ENCODE results near the gene NAA10.

Gene NAA10

DNA sequence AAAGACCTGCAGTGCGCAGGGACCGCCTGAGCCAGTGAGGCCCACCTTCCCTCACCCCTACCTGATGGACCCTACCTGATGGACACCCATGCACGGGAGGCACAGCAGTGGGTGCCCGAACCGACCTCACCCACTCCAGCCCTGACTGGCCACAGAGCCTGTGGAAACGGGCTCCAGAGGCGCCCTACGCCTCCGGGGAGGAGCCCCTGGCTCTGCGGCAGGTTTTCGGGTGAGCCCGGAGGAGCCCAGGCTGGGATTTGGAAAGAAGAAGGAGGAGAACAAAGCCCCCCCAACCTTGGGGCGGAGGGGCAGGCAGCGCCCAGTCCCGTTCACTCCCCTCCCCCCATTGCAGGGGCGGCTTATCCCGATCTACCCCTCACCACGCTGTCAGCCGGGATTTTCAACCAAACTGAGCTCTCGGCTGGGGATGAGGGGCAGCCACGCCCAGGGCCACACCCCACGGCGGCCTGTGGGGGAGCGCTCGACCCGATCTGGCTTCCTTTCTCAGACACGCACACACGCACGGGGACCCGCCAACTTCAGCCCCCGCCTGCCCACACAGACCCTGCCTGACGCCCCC, 49.5 kb downstream of the NAA10 start:
- POLR2A ChIA-PET, result no interaction called here
- Histone ChIP-seq H3K27ac (ENCODE audit: extremely low read depth, low read depth, low read length) (no peak overlapping the region), H3K36me3 (ENCODE audit: control insufficient read depth in 2 of 2, insufficient read depth in 1 of 2, low read length in 2 of 2) (no peaks in the 10 kb centered on the region), H3K4me3 (ENCODE audit: low read depth, low read length) (peak overlapping the region; percentile 8), H3K9me3 (ENCODE audit: control insufficient read depth, insufficient read depth, low read depth, low read length) (no peaks in the 10 kb centered on the region), H3K4me1 (ENCODE audit: control insufficient read depth, insufficient read depth, low read length) (no peaks in the 10 kb centered on the region)
- CTCF ChIA-PET, result interaction anchor here (0.5 to 1.0 kb wide), 2 partner anchors 64 to 436 kb away, joined by 4 to 6 read pairs; no protein-coding TSS in a partner anchor
- peak; percentile 16; the same call in 1 of the 2 replicates for TF ChIP-seq ZIC2 (tag by site-specific recombination; IDR thresholded peaks at IDR 0.05)
- no peak for TF ChIP-seq FEZF1 (tag by site-specific recombination; IDR thresholded peaks at IDR 0.05)
- TF ChIP-seq KLF10 (tag by site-specific recombination; IDR thresholded peaks at IDR 0.05), result no peak
- TF ChIP-seq ZNF621 (tag by site-specific recombination; IDR thresholded peaks at IDR 0.05), result no peak
- 0 out of 2 replicates have a peak, but pooled peaks have one; percentile 17 for TF ChIP-seq ZNF335 (tag by site-specific recombination; conservative IDR thresholded peaks at IDR 0.05)
- TF ChIP-seq, protein P1, sequence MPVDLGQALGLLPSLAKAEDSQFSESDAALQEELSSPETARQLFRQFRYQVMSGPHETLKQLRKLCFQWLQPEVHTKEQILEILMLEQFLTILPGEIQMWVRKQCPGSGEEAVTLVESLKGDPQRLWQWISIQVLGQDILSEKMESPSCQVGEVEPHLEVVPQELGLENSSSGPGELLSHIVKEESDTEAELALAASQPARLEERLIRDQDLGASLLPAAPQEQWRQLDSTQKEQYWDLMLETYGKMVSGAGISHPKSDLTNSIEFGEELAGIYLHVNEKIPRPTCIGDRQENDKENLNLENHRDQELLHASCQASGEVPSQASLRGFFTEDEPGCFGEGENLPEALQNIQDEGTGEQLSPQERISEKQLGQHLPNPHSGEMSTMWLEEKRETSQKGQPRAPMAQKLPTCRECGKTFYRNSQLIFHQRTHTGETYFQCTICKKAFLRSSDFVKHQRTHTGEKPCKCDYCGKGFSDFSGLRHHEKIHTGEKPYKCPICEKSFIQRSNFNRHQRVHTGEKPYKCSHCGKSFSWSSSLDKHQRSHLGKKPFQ (tag by site-specific recombination; IDR thresholded peaks at IDR 0.05), result no peak
- TF ChIP-seq, protein P2, sequence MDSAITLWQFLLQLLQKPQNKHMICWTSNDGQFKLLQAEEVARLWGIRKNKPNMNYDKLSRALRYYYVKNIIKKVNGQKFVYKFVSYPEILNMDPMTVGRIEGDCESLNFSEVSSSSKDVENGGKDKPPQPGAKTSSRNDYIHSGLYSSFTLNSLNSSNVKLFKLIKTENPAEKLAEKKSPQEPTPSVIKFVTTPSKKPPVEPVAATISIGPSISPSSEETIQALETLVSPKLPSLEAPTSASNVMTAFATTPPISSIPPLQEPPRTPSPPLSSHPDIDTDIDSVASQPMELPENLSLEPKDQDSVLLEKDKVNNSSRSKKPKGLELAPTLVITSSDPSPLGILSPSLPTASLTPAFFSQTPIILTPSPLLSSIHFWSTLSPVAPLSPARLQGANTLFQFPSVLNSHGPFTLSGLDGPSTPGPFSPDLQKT (IDR thresholded peaks at IDR 0.05; ENCODE audit: borderline replicate concordance, low read depth, low read length), result no peak
- TF ChIP-seq KLF9 (tag by site-specific recombination; IDR thresholded peaks at IDR 0.05; ENCODE audit: low read depth), result peak; percentile 92
- peak; percentile 80 for TF ChIP-seq GLIS2 (tag by site-specific recombination; IDR thresholded peaks at IDR 0.05)
- TF ChIP-seq, protein P3, sequence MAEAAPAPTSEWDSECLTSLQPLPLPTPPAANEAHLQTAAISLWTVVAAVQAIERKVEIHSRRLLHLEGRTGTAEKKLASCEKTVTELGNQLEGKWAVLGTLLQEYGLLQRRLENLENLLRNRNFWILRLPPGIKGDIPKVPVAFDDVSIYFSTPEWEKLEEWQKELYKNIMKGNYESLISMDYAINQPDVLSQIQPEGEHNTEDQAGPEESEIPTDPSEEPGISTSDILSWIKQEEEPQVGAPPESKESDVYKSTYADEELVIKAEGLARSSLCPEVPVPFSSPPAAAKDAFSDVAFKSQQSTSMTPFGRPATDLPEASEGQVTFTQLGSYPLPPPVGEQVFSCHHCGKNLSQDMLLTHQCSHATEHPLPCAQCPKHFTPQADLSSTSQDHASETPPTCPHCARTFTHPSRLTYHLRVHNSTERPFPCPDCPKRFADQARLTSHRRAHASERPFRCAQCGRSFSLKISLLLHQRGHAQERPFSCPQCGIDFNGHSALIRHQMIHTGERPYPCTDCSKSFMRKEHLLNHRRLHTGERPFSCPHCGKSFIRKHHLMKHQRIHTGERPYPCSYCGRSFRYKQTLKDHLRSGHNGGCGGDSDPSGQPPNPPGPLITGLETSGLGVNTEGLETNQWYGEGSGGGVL (tag by site-specific recombination; IDR thresholded peaks at IDR 0.05), result peak; percentile 43; the same call in 1 of the 2 replicates
- TF ChIP-seq ZBTB8A (tag by site-specific recombination; IDR thresholded peaks at IDR 0.05), result peak; percentile 33; the same call in 1 of the 2 replicates
- no peak for TF ChIP-seq ZNF350 (tag by site-specific recombination; IDR thresholded peaks at IDR 0.05)
- no peak for TF ChIP-seq ZFP3 (tag by site-specific recombination; IDR thresholded peaks at IDR 0.05; ENCODE audit: low read depth)
- peak; percentile 91; the same call in 1 of the 2 replicates for TF ChIP-seq KLF7 (tag by site-specific recombination; IDR thresholded peaks at IDR 0.05; ENCODE audit: borderline replicate concordance)
- TF ChIP-seq KLF1 (tag by site-specific recombination; IDR thresholded peaks at IDR 0.05), result peak; percentile 99
- TF ChIP-seq ZNF146 (tag by site-specific recombination; IDR thresholded peaks at IDR 0.05), result no peak
- TF ChIP-seq GLIS1 (tag by site-specific recombination; IDR thresholded peaks at IDR 0.05), result peak; percentile 69
- no peak for TF ChIP-seq ZNF707 (tag by site-specific recombination; IDR thresholded peaks at IDR 0.05)
- TF ChIP-seq ZNF561 (tag by site-specific recombination; IDR thresholded peaks at IDR 0.05; ENCODE audit: borderline replicate concordance), result no peak
- TF ChIP-seq, protein P4, sequence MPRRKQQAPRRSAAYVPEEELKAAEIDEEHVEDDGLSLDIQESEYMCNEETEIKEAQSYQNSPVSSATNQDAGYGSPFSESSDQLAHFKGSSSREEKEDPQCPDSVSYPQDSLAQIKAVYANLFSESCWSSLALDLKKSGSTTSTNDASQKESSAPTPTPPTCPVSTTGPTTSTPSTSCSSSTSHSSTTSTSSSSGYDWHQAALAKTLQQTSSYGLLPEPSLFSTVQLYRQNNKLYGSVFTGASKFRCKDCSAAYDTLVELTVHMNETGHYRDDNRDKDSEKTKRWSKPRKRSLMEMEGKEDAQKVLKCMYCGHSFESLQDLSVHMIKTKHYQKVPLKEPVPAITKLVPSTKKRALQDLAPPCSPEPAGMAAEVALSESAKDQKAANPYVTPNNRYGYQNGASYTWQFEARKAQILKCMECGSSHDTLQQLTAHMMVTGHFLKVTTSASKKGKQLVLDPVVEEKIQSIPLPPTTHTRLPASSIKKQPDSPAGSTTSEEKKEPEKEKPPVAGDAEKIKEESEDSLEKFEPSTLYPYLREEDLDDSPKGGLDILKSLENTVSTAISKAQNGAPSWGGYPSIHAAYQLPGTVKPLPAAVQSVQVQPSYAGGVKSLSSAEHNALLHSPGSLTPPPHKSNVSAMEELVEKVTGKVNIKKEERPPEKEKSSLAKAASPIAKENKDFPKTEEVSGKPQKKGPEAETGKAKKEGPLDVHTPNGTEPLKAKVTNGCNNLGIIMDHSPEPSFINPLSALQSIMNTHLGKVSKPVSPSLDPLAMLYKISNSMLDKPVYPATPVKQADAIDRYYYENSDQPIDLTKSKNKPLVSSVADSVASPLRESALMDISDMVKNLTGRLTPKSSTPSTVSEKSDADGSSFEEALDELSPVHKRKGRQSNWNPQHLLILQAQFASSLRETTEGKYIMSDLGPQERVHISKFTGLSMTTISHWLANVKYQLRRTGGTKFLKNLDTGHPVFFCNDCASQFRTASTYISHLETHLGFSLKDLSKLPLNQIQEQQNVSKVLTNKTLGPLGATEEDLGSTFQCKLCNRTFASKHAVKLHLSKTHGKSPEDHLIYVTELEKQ (tag by site-specific recombination; IDR thresholded peaks at IDR 0.05; ENCODE audit: borderline replicate concordance), result no peak
- no peak for TF ChIP-seq ZNF677 (tag by site-specific recombination; IDR thresholded peaks at IDR 0.05)
- no peak for TF ChIP-seq ZNF747 (tag by site-specific recombination; IDR thresholded peaks at IDR 0.05)
- TF ChIP-seq ZNF596 (tag by site-specific recombination; IDR thresholded peaks at IDR 0.05), result no peak
- TF ChIP-seq, protein P5, sequence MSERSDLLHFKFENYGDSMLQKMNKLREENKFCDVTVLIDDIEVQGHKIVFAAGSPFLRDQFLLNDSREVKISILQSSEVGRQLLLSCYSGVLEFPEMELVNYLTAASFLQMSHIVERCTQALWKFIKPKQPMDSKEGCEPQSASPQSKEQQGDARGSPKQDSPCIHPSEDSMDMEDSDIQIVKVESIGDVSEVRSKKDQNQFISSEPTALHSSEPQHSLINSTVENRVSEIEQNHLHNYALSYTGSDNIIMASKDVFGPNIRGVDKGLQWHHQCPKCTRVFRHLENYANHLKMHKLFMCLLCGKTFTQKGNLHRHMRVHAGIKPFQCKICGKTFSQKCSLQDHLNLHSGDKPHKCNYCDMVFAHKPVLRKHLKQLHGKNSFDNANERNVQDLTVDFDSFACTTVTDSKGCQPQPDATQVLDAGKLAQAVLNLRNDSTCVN (tag by site-specific recombination; optimal IDR thresholded peaks at IDR 0.05), result peak; percentile 39
- TF ChIP-seq EGR2 (tag by site-specific recombination; IDR thresholded peaks at IDR 0.05; ENCODE audit: low read depth), result peak; percentile 57
- no peak for TF ChIP-seq ZNF843 (tag by site-specific recombination; IDR thresholded peaks at IDR 0.05)
